HS-27A (cell line): ENCODE measurements around the gene CRYBG1.

Experiments used
- DNase-seq: peaks from one replicate; pipeline ENCODE4 v3.0.0-alpha.2; 2012; ENCODE audit warnings: low read depth, missing footprints

Gene CRYBG1

GRCh38 chr6:106462923-106463557, 102.5 kb downstream of the CRYBG1 start:
- DNase-seq = no peak

DNA sequence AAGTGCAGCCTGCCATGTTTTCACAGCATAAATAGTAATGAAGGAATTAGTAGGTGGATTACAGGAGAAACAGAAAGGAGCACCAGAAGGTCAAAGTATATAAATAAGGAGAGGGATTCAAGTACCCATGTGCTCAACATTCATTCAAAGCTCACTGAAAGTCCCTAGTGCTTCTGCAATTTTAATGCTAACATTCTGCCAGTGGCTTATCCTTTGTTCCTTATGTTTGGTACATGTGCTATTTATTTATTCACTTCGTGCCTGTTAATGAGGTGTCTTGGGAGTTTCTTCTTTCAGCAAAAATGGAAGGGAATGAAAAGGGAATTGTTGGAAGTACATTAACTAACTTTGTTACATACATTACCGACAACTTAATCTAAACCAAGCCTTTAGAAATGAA, 105.7 kb downstream of the CRYBG1 start:
- no peak for DNase-seq

GRCh38 chr6:106468935-106469334, 108.4 kb downstream of the CRYBG1 start:
- no peak for DNase-seq

- no peak for DNase-seq
Measured at GRCh38 chr6:106469882-106470281, 109.4 kb downstream of the CRYBG1 start.

DNA sequence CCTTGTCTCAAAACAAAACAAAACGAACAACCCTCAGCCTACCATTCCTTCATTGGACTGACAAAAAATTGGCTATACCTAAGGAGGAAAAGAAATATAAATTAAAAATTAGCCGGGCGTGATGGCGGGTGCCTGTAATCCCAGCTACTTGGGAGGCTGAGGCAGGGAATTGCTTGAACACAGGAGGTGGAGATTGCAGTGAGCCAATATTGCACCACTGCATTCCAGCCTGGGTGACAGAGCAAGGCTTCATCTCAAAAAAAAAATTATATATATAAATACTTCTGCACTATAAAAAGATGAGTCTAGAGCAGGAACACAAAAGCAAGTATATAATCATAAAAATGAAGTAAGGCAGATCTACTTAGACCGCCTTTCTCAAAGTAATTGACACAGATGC, 109.8 kb downstream of the CRYBG1 start:
- no peak for DNase-seq

DNA sequence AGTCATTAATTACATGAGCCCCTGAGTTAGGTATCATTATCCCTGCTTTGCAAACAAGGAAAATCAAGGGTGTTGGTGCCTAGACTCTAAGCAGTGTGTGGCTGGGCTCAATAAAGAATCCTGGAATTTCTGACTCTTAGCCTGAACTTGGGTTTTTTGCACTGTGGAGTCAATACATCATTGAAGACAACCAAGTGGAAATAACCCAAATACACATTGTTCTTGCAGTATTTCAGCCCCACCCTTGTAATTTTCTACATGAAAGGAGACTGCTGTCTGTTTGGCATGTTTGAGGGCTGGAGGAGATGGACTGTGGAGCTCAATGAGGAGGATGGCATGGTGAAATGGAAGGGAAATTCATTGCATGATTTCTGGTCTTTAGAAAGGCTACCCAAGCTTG, 110.3 kb downstream of the CRYBG1 start:
- no peak for DNase-seq

GRCh38 chr6:106473812-106474211, 113.3 kb downstream of the CRYBG1 start:
- DNase-seq = no peak

DNA sequence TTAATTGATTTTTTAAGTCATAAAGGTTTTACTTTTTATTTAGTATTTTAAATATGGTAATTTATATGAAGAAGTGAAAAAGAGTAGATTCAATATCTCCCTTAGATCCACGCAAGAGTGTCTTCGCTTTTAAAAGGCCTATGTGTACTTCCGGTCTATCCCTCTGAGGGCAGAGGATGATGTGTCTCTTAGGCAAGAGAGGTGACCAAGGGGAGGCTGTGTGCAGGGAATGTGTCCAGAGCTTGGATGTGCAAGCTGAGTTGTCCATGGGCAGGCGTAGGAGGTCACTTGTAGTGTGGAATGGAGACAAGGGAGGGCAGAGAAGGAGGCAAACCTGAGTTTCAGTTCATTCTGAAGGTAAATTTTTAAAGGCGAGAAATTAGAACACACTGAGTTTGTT, 113.9 kb downstream of the CRYBG1 start:
- DNase-seq = no peak

- no peak for DNase-seq
Measured at GRCh38 chr6:106475284-106475683, 114.8 kb downstream of the CRYBG1 start.

GRCh38 chr6:106476331-106477105, 116.0 kb downstream of the CRYBG1 start:
- peak; percentile 26 for DNase-seq

- no peak for DNase-seq
Measured at GRCh38 chr6:106477146-106477545, 116.6 kb downstream of the CRYBG1 start.

DNA sequence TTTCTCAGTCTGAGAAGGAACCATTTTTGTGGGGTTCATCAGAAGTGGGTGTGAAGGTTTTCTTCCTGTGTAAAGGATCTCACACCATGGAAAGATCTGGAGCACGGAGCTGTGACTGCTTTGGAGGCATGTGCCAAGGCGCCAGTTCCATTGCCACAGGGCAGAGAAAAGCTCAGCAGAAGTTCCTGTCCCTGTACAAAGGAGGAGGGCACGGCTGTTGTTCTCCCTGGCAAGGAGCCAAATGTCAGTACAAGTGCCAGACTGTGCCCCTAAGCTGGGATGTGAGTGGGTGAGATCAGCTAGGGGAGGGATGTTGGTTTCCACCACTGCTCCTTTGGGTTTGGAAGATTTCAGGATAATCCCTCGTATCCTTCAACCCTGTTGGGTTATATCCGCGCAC, 117.3 kb downstream of the CRYBG1 start:
- no peak for DNase-seq

- no peak for DNase-seq
Measured at GRCh38 chr6:106486236-106486635, 125.7 kb downstream of the CRYBG1 start.

DNA sequence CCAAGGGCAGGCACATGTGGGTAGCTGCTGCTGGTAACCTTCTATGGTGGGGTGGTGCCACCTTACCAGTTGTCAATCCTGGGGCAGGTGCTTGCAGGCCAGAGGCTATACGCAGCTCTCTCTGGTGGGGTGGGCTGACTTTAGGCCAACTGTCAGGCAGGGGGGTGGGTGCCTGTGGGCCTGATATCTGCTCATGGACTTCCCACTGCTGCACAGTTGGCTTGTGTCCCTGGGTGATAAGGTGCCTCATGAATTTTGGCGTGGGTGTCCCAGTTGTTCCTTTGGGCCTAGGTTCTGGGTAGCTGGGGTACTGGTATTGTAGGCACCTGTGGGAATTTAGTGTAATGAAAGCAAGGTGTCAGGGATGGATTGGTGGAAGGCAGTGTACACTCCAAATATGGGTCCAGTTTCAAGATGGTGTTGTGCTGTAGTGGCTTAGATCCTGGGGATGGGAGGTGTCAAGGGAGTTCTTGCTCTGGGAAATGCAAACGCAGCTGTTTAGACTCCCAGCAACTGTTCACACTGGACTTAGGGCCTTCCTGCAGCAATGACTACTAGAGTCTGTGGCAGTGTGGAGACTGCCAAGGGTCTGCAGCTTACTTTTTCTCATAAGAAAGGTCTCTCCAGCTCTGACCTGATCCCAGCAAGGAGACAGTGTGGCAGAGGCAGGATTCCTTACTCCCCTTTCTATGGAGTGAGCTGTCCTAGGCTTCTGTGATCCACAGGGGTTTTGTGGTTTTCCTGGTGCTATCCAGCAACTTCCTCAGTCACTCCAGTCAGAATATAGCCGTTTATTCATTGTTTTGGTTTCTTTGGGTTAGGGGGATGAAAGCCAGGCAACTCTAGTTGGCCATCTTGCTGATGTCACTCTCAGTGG, 128.2 kb downstream of the CRYBG1 start:
- DNase-seq = no peak

DNA sequence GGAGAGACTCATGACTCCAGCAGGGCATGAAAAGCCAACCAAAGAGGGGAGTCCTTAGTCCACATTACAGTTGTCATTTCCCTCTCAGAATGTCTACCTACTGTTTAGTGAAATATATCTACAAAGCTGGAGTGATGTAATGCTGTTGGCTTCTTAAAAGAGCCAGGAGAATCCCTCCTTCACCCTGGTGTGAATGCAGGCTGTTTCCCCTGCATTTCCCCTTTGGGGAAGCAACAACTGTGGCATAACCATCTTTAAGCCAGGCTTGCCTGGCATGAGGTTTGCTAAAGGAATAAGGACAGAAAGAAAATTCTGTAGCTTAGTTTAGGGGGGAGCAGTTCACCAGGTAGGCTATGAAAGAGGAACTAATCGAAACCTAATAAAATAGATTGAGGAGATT, 129.5 kb downstream of the CRYBG1 start:
- no peak for DNase-seq

DNA sequence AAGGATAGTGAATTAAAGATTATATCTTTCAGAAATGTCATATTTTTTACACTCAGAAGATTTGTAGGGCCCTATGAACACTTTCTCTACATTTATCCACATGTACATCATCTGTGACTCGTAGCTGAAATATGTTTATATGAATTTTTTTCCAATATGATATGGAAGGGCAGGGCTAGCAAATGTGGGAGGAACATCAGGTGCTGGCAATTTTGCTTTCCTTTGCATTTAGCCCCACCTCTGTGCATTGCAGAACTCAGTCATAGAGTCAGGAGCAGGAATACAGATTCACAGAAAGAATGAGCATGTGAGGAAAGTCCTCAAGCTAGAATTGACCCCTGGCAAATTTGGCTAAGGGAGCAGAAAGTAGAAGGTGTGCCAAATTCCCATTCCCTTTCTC, 129.9 kb downstream of the CRYBG1 start:
- DNase-seq = no peak

- DNase-seq = no peak
Measured at GRCh38 chr6:106490974-106491373, 130.5 kb downstream of the CRYBG1 start.

- DNase-seq = no peak
Measured at GRCh38 chr6:106495014-106495413, 134.5 kb downstream of the CRYBG1 start.

GRCh38 chr6:106496823-106497222, 136.3 kb downstream of the CRYBG1 start:
- DNase-seq = no peak

GRCh38 chr6:106501960-106502371, 141.4 kb downstream of the CRYBG1 start:
- DNase-seq = no peak

DNA sequence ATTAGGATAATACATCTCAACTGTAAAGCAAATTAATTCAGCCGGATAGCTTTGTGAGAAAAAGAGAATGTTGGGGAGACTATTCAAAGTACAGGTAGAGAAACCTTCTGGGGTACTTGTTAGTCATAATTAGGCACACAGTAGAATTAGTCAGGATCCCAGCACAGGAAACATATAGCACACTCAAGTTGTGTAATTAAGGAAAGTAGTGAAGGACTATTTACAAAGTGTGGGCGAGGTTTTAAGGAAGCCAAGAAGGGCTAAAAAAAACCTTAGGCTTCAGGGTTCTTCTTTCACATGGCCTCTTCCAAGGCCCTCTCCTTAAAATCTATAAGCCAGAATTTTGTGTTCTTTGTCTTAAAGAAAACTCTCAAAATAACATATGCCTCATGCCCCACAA, 142.0 kb downstream of the CRYBG1 start:
- no peak for DNase-seq

- no peak for DNase-seq
Measured at GRCh38 chr6:106508277-106508676, 147.8 kb downstream of the CRYBG1 start.

DNA sequence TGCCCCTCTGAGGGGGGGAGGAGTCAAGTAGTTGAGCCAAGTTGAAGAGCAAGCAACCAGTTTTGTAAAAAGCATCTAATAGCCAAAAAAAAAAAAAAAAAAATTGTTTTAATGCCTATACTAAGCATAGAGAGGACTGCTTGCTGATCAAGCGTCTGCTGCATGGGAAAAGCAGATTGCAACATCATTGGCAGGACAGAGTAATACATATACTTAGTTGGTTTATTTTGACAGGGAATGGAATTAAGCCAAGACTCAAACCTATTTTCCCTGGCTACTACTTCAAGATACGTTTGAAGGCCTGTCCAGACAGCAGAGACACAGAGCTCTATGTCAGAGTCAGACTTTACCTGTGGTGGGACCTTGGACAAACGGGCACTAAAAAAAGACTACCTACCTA, 148.3 kb downstream of the CRYBG1 start:
- DNase-seq = no peak
